ENCODE data around the gene OTULIN. TPM values are rescaled to one million over a fixed set of nuclear protein-coding genes. Genes with fewer than 3 reads are reported as not detected.

The OTULIN gene
- polyA plus RNA-seq, 1 donor = 21.5 TPM

DNA sequence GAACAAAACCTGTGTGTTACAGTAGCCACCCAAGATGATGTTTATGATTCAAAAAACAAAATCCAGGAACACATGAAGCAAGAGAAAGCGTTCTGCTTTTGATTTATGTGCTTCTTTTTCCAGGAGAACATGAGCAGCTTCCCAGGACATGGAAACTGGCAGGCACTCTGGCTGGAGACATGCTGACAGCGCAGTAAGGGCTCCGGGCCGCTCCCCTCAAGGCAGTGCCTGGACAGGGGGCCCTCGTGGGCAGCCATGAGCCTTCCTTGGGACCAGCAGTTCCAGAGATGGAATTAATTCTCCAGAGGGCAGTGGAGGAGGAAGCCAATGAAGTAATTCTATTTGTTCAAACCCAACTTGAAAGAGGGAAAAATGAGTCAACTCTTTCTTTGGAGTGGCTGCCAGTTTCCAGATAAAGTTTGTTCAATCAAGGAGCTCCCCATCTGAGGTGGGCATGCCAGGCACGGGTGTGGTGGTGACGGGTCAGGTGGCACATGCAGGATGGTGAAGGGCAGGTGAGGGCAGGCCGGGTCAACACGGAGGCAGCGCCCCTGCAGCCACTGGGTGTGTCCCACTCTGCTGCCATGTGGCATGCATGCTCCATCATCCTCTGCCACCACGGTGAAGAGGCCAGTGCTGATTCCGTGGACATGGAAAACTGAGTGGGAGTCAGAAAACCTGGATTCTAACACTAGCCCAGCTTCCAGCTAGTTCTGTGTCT, 83.8 kb downstream of the OTULIN start:
- no peak for DNase-seq
- Histone ChIP-seq H3K9me3 (ENCODE audit: control insufficient read depth, low read depth, low read length) (no peaks in the 10 kb centered on the region), H3K27ac (ENCODE audit: low read length) (no peak overlapping the region), H3K4me1 (ENCODE audit: control insufficient read depth, insufficient read depth, low read length) (no peaks in the 10 kb centered on the region), H3K36me3 (ENCODE audit: control insufficient read depth, insufficient read depth, low read length) (peaks cover 56% of the 10 kb centered on the region), H3K27me3 (ENCODE audit: control insufficient read depth, insufficient read depth, low read length) (no peaks in the 10 kb centered on the region), H3K4me3 (ENCODE audit: low read length) (no peak overlapping the region)
- 100% methylated on average over 1 of the region's 12 CpGs for WGBS (ENCODE audit: insufficient coverage, low lambda C conversion rate)

Other genes with a start within 250 kb of the OTULIN start
- gene OTULINL, start 82.9 kb upstream of the OTULIN start, polyA plus RNA-seq = 15.8 TPM
- gene ANKH, start 207.1 kb downstream of the OTULIN start, polyA plus RNA-seq = 85.6 TPM